Measurements from ENCODE around the gene AIG1. TPM values are rescaled to one million over a fixed set of nuclear protein-coding genes. Genes with fewer than 3 reads are reported as not detected.

The AIG1 gene
- total RNA-seq, 2 experiments from 2014 or later = 16.1 to 20.0 TPM

GRCh38 chr6:143160439-143161220 is 99.9 kb downstream of the AIG1 start:
- H3K4me3 Mint-ChIP-seq = no peak overlapping the region
- intact Hi-C loops (cut with micrococcal nuclease) = no loop called here
- ChIA-PET POLR2A (no interaction called here), CTCF (no interaction called here)
- DNase-seq (no peak), ATAC-seq (no peak)
- H3K27ac Mint-ChIP-seq = no peak overlapping the region
- TF ChIP-seq CTCF (IDR thresholded peaks at IDR 0.05) = no peak
- H3K4me1 Mint-ChIP-seq (ENCODE audit: low read depth) = peaks cover 11% of the 10 kb centered on the region
- peaks cover 3% of the 10 kb centered on the region for H3K36me3 Mint-ChIP-seq (ENCODE audit: low read depth)
- H3K27me3 Mint-ChIP-seq = no peaks in the 10 kb centered on the region
- H3K9me3 Mint-ChIP-seq = no peaks in the 10 kb centered on the region

- H3K27me3 Mint-ChIP-seq = no peaks in the 10 kb centered on the region
- H3K4me3 Mint-ChIP-seq = no peak overlapping the region
- DNase-seq (no peak), ATAC-seq (no peak)
- intact Hi-C loops (cut with micrococcal nuclease) = no loop called here
- ChIA-PET POLR2A (no interaction called here), CTCF (no interaction called here)
- no peaks in the 10 kb centered on the region for H3K4me1 Mint-ChIP-seq (ENCODE audit: low read depth)
- TF ChIP-seq CTCF (IDR thresholded peaks at IDR 0.05) = no peak
- peaks cover 6% of the 10 kb centered on the region for H3K36me3 Mint-ChIP-seq (ENCODE audit: low read depth)
- no peak overlapping the region for H3K27ac Mint-ChIP-seq
- no peaks in the 10 kb centered on the region for H3K9me3 Mint-ChIP-seq
Measured at GRCh38 chr6:143163621-143164020, 102.9 kb downstream of the AIG1 start.

DNA sequence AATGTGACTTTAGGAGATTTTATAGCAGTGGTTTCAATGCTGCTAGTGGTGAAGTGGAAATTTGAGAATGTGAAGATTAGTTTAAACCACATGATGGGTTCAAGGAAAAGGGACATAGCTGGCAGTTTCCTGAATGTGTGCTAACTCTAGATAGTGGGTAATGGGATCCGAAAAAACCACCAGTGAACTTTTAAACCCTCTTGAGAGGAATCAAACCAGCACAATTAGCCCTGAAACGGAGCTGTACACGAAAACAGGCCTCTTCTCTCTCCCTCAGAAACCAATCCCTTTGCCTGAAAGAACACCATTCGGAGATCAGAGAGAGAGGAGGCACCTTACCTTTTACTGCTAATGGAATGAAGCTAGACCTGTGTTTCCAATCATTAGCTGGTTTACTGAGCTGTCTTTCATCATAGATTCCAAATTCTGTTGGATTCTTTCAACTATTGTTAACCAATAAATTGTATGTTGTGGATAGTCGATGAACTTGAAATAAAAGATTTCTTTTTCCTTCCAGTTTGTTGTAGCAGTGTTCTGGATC is 103.9 kb downstream of the AIG1 start:
- H3K4me3 Mint-ChIP-seq = no peak overlapping the region
- H3K36me3 Mint-ChIP-seq (ENCODE audit: low read depth) = peaks cover 6% of the 10 kb centered on the region
- POLR2A ChIA-PET = no interaction called here
- no peak for DNase-seq
- no peak for TF ChIP-seq CTCF (IDR thresholded peaks at IDR 0.05)
- no peaks in the 10 kb centered on the region for H3K27me3 Mint-ChIP-seq
- intact Hi-C loops (cut with micrococcal nuclease) = no loop called here
- CTCF ChIA-PET = interaction anchor here (0.7 to 1.2 kb wide), 3 partner anchors 11 to 14 kb away, joined by 3 to 4 read pairs (median 4); no protein-coding TSS in a partner anchor
- no peaks in the 10 kb centered on the region for H3K4me1 Mint-ChIP-seq (ENCODE audit: low read depth)
- no peaks in the 10 kb centered on the region for H3K9me3 Mint-ChIP-seq
- H3K27ac Mint-ChIP-seq = no peak overlapping the region
- ATAC-seq = no peak

DNA sequence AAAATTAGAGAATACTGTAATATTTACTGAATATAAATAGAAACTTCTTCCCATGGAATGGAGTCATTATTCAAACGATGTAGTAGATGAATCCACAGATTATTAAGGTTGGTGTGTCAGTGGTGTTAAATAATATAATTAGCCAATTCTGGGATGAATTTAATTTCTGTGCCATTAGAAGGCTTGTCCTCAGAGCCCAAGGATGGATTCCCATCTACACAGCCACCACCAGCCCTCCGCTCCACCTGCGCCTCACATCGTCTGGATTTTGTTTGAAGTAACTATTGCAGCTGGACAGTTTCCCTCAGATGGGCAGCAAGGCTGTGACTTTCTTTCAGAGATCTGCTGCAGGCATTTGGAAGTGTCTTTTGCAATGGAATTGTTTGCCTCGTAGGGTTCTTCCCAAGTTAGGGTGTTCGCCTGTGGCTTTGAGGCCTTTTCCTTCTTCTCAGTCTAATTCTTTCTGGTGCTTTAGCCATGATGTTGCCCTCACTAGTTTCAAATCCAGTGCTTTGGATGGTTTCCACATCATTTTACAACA is 104.7 kb downstream of the AIG1 start:
- ChIA-PET CTCF (interaction anchor here (0.7 to 1.2 kb wide), 3 partner anchors 10 to 15 kb away, joined by 3 to 4 read pairs (median 4); no protein-coding TSS in a partner anchor), POLR2A (no interaction called here)
- ATAC-seq = no peak
- no peak overlapping the region for H3K27ac Mint-ChIP-seq
- peaks cover 6% of the 10 kb centered on the region for H3K36me3 Mint-ChIP-seq (ENCODE audit: low read depth)
- TF ChIP-seq CTCF (IDR thresholded peaks at IDR 0.05) = no peak
- no peaks in the 10 kb centered on the region for H3K9me3 Mint-ChIP-seq
- intact Hi-C loops (cut with micrococcal nuclease) = no loop called here
- H3K27me3 Mint-ChIP-seq = no peaks in the 10 kb centered on the region
- no peak for DNase-seq
- no peak overlapping the region for H3K4me3 Mint-ChIP-seq
- no peaks in the 10 kb centered on the region for H3K4me1 Mint-ChIP-seq (ENCODE audit: low read depth)

DNA sequence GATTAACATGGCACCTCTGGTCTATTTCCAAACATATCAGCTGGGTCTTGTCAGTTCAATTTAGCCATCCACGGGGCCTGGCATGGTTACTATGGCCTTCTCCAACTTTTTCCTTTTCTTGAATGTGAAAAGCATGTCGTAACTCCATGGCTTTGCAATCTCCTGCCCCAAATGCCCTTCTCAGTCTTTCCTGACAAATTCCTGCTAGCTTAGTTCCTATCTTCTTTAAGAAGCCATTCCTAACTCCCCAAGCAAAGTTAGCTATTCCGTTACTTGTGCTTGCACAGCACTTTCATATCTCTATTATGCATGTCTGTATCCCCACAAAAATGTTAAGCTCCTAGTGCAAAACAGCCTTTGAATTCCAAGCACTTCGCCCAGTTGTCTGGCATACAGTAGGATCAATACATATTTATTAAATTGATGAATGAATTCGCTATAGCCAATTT is 105.6 kb downstream of the AIG1 start:
- Mint-ChIP-seq H3K4me3 (no peak overlapping the region), H3K4me1 (ENCODE audit: low read depth) (no peaks in the 10 kb centered on the region), H3K27me3 (no peaks in the 10 kb centered on the region), H3K27ac (no peak overlapping the region), H3K9me3 (no peaks in the 10 kb centered on the region), H3K36me3 (ENCODE audit: low read depth) (peaks cover 6% of the 10 kb centered on the region)
- intact Hi-C loops (cut with micrococcal nuclease) = no loop called here
- ATAC-seq (no peak), DNase-seq (no peak)
- no peak for TF ChIP-seq CTCF (IDR thresholded peaks at IDR 0.05)
- ChIA-PET CTCF (no interaction called here), POLR2A (no interaction called here)

All from activated CD8-positive, alpha-beta T cell treated with anti-CD3 and anti-CD28 coated beads for 36 hours (primary cell).